ENCODE results near the gene CSNK1G1.

The CSNK1G1 gene

GRCh38 chr15:64151727-64152506 is 204.1 kb downstream of the CSNK1G1 start, which contains the start of gene SNX22:
SNX22 (plus strand) TSS chr15:64151731; CDS start chr15:64151776, 45 bp downstream.
- TF ChIP-seq CTCF (conservative IDR thresholded peaks at IDR 0.05; ENCODE audit: low read length) = no peak
- no peak for DNase-seq (ENCODE audit: low read depth)
- H3K4me3 ChIP-seq (ENCODE audit: low read length) = peak within 1 kb of the TSS; percentile 54

- DNase-seq (ENCODE audit: low read depth) = no peak
- TF ChIP-seq CTCF (conservative IDR thresholded peaks at IDR 0.05; ENCODE audit: low read length) = no peak
- no peak overlapping the region for H3K4me3 ChIP-seq (ENCODE audit: low read length)
These were observed 205.9 kb downstream of the CSNK1G1 start for GRCh38 chr15:64149893-64150578.

- no peak for DNase-seq (ENCODE audit: low read depth)
- H3K4me3 ChIP-seq (ENCODE audit: low read length) = no peak overlapping the region
- TF ChIP-seq CTCF (conservative IDR thresholded peaks at IDR 0.05; ENCODE audit: low read length) = peak; percentile 9; the same call in 1 of the 2 replicates
These were observed 206.5 kb downstream of the CSNK1G1 start for GRCh38 chr15:64149424-64149823.

GRCh38 chr15:64148581-64148980 is 207.4 kb downstream of the CSNK1G1 start:
- TF ChIP-seq CTCF (conservative IDR thresholded peaks at IDR 0.05; ENCODE audit: low read length) = no peak
- no peak for DNase-seq (ENCODE audit: low read depth)
- H3K4me3 ChIP-seq (ENCODE audit: low read length) = no peak overlapping the region

GRCh38 chr15:64148168-64148567 is 207.8 kb downstream of the CSNK1G1 start:
- no peak for DNase-seq (ENCODE audit: low read depth)
- no peak for TF ChIP-seq CTCF (conservative IDR thresholded peaks at IDR 0.05; ENCODE audit: low read length)
- no peak overlapping the region for H3K4me3 ChIP-seq (ENCODE audit: low read length)

- DNase-seq (ENCODE audit: low read depth) = no peak
- TF ChIP-seq CTCF (conservative IDR thresholded peaks at IDR 0.05; ENCODE audit: low read length) = no peak
- no peak overlapping the region for H3K4me3 ChIP-seq (ENCODE audit: low read length)
These were observed 208.9 kb downstream of the CSNK1G1 start for GRCh38 chr15:64146885-64147681.

Measured in AG10803 (cell line).